ENCODE results near the gene CTDSPL. TPM values are rescaled to one million over a fixed set of nuclear protein-coding genes. Genes with fewer than 3 reads are reported as not detected.

CTDSPL gene
- total and polyA plus RNA-seq, 4 donors = 8.4 to 17.2 (median 14.2) TPM

GRCh38 chr3:37961622-37962431 is 100.1 kb downstream of the CTDSPL start:
- H3K4me3 ChIP-seq (ENCODE audit: low read depth in 1 of 3, low read length in 3 of 3) = peak overlapping the region in 1 of 3 donors; percentile 21
- TF ChIP-seq REST (IDR thresholded peaks at IDR 0.05) (no peak), YY1 (IDR thresholded peaks at IDR 0.05) (peak; percentile 31)
- WGBS = 66% methylated on average over 6 of the region's 6 CpGs

GRCh38 chr3:37963016-37963415 is 101.3 kb downstream of the CTDSPL start:
- peak overlapping the region in 1 of 3 donors; percentile 51 for H3K4me3 ChIP-seq (ENCODE audit: low read depth in 1 of 3, low read length in 3 of 3)
- H3K36me3 ChIP-seq (ENCODE audit: control insufficient read depth in 4 of 4, insufficient read depth in 3 of 4, low read depth in 1 of 4, low read length in 3 of 4) = no peaks in the 10 kb centered on the region
- 17% methylated on average over 5 of the region's 5 CpGs for WGBS
- H3K9ac ChIP-seq (ENCODE audit: low read depth in 1 of 2, low read length in 2 of 2) = peak overlapping the region; percentile 72 to 89
- H3K9me3 ChIP-seq (ENCODE audit: control insufficient read depth in 4 of 4, low read length in 3 of 4) = no peaks in the 10 kb centered on the region
- no peaks in the 10 kb centered on the region for H3K27me3 ChIP-seq (ENCODE audit: control insufficient read depth in 4 of 4, insufficient read depth in 4 of 4, low read length in 3 of 4)
- peak; percentile 80 for TF ChIP-seq FOXA2 (IDR thresholded peaks at IDR 0.05)
- TF ChIP-seq RAD21 (IDR thresholded peaks at IDR 0.05) = peak in 1 of 2 donors; percentile 11
- TF ChIP-seq YY1 (IDR thresholded peaks at IDR 0.05) = peak; percentile 85
- no peak for TF ChIP-seq ATF3 (IDR thresholded peaks at IDR 0.05)
- peak in 1 of 2 donors; percentile 69 for TF ChIP-seq RXRA (IDR thresholded peaks at IDR 0.05)
- no peak for TF ChIP-seq NR2F2 (IDR thresholded peaks at IDR 0.05)
- TF ChIP-seq FOXA1 (IDR thresholded peaks at IDR 0.05) = peak; percentile 79
- peak; percentile 43 to 62 for TF ChIP-seq HNF4A (conservative IDR thresholded peaks at IDR 0.05)
- TF ChIP-seq REST (IDR thresholded peaks at IDR 0.05) = peak; percentile 38
- TF ChIP-seq TAF1 (conservative IDR thresholded peaks at IDR 0.05) = no peak
- TF ChIP-seq SP1 (IDR thresholded peaks at IDR 0.05) = peak; percentile 70
- no peak for TF ChIP-seq MAX (IDR thresholded peaks at IDR 0.05)
- no peak for TF ChIP-seq ZBTB33 (IDR thresholded peaks at IDR 0.05)
- TF ChIP-seq GABPA (IDR thresholded peaks at IDR 0.05 in 1 of 2, conservative IDR thresholded peaks at IDR 0.05 in 1 of 2) = no peak
- no peak for TF ChIP-seq EGR1 (IDR thresholded peaks at IDR 0.05; ENCODE audit: low read depth in 2 of 2)
- no peak for TF ChIP-seq CTCF (IDR thresholded peaks at IDR 0.05; ENCODE audit: low read depth, low read length, missing input control)
- no peak for TF ChIP-seq HNF4G (IDR thresholded peaks at IDR 0.05)
- TF ChIP-seq JUND (IDR thresholded peaks at IDR 0.05) = peak in 1 of 2 donors; percentile 37
- peaks cover 7 to 55% (median 37%) of the 10 kb centered on the region in 4 donors for H3K4me1 ChIP-seq (ENCODE audit: control insufficient read depth in 4 of 4, insufficient read depth in 4 of 4, low read length in 3 of 4)
- DNase-seq (ENCODE audit: low spot score) = no peak
- peak overlapping the region; percentile 90 to 98 for H3K27ac ChIP-seq (ENCODE audit: low read depth in 1 of 2, low read length in 2 of 2)

More at GRCh38 chr3:37961622-37962431, 100.1 kb downstream of the CTDSPL start:
- Histone ChIP-seq H3K9me3 (ENCODE audit: control insufficient read depth in 4 of 4, low read length in 3 of 4) (no peaks in the 10 kb centered on the region), H3K27me3 (ENCODE audit: control insufficient read depth in 4 of 4, insufficient read depth in 4 of 4, low read length in 3 of 4) (no peaks in the 10 kb centered on the region), H3K36me3 (ENCODE audit: control insufficient read depth in 4 of 4, insufficient read depth in 3 of 4, low read depth in 1 of 4, low read length in 3 of 4) (no peaks in the 10 kb centered on the region), H3K27ac (ENCODE audit: low read depth in 1 of 2, low read length in 2 of 2) (peak overlapping the region; percentile 90 to 98), H3K4me1 (ENCODE audit: control insufficient read depth in 4 of 4, insufficient read depth in 4 of 4, low read length in 3 of 4) (peaks cover 7 to 48% (median 32%) of the 10 kb centered on the region in 4 donors), H3K9ac (ENCODE audit: low read depth in 1 of 2, low read length in 2 of 2) (peak overlapping the region in 1 of 2 donors; percentile 89)
- DNase-seq (ENCODE audit: low spot score) = no peak
